Ramos (cell line): ENCODE measurements around the gene RAB40C.

ENCODE experiments used
- in situ Hi-C: fragments of 300-500 bp; cut with MboI; formaldehyde crosslinking; loops from one replicate; pipeline ENCODE4 v1.14.3; 2022; ENCODE audit warnings: low sequenced_read_pairs; ENCODE audit not compliant: unreplicated experiment

The RAB40C gene

DNA sequence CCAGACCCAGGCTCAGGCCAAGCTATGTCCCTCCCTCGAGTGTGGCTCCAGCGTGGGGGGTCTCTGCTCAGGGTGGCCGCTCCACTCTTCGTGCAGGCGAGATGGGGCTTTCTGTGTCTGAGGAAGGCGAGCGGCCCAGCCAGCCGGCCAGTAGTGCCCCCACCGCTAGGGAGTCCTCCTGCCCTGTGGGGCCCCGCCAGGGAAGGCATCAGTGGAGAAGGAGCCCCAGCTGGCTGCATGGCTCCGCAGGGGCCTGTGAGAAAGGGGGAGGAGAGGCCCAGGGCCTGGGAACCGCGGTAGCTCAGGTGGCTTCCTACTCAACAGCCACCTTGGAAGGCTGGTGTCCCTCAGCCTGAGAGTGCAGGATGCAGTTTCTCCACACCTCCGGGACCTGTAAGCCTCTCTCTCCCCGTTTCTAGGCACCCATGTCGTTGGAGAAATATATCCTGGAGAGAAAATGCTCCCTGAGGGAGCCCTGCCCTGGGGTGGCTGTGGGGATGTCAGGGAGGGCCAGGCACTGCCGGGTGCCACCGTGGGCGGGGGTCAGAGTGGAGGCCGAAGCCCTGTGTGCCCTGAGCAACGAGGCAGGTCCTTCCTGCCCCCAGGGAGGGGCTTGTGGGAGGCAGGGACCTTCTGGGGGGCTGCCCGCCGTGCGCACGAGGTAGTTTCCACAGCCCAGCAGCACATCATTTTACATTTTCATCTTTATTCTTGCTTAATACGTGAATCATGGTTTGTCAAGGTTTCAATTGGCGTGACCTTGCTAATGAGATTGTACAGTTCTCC, 16.8 kb upstream of the RAB40C start:
- in situ Hi-C loops, result no loop called here

DNA sequence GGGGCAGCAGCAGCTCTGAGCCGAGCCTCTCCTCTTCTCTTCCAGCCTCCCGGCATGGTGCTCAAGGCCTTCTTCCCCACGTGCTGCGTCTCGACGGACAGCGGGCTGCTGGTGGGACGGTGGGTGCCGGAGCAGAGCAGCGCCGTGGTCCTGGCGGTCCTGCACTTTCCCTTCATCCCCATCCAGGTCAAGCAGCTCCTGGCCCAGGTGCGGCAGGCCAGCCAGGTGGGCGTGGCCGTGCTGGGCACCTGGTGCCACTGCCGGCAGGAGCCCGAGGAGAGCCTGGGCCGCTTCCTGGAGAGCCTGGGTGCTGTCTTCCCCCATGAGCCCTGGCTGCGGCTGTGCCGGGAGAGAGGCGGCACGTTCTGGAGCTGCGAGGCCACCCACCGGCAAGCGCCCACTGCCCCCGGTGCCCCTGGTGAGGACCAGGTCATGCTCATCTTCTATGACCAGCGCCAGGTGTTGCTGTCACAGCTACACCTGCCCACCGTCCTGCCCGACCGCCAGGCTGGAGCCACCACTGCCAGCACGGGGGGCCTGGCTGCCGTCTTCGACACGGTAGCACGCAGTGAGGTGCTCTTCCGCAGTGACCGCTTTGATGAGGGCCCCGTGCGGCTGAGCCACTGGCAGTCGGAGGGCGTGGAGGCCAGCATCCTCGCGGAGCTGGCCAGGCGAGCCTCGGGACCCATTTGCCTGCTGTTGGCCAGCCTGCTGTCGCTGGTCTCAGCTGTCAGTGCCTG, 15.7 kb upstream of the RAB40C start:
- in situ Hi-C loops, result no loop called here

GRCh38 chr16:575354-576196, 14.3 kb upstream of the RAB40C start:
- in situ Hi-C loops, result no loop called here

- in situ Hi-C loops, result no loop called here
Measured at GRCh38 chr16:576197-576822, 13.6 kb upstream of the RAB40C start.

DNA sequence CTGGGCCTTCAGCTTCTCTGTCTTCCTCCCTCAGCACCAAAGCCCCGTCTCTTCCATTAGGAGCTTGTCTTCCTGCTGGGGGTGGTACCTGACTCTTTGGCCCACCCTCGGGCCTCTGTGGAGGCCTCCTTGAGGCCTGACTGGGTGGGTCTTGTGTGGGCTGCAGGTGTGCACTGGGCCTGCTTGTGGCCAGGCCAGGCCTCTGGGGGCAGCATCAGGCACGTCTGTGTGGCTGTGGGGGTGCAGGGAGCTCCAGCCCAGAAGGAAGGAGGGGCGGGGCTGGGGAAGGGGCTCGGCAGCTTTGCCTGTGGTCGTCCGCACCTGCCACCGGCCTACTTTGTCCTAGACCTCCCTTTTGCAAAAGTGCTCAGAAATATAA, 13.1 kb upstream of the RAB40C start:
- in situ Hi-C loops, result no loop called here

- in situ Hi-C loops, result no loop called here
Measured at GRCh38 chr16:577796-578195, 12.1 kb upstream of the RAB40C start.

DNA sequence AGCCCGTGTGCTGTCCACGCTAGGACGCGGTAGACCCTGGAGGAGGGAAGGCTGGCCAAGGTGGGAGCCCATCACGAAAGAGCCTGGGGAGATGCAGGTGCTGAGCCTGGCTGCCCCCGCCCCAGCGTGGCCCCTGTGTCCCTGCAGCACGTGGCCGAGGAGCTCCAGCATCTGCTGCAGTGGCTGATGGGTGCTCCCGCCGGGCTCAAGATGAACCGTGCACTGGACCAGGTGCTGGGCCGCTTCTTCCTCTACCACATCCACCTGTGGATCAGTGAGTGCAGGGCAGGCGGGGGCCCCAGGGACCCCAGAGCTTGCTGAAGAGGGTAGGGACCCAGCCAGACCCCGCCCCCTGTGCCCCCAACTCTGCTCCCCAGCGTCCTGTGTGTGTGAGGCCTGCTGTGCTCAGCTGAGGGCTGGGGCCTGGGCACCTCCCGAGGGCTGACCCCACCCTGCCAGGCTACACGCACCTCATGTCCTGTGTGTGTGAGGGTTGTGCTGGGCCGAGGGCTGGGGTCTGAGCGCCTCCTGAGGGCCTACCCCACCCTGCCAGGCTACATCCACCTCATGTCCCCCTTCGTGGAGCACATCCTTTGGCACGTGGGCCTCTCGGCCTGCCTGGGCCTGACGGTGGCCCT, 11.5 kb upstream of the RAB40C start:
- in situ Hi-C loops, result no loop called here

DNA sequence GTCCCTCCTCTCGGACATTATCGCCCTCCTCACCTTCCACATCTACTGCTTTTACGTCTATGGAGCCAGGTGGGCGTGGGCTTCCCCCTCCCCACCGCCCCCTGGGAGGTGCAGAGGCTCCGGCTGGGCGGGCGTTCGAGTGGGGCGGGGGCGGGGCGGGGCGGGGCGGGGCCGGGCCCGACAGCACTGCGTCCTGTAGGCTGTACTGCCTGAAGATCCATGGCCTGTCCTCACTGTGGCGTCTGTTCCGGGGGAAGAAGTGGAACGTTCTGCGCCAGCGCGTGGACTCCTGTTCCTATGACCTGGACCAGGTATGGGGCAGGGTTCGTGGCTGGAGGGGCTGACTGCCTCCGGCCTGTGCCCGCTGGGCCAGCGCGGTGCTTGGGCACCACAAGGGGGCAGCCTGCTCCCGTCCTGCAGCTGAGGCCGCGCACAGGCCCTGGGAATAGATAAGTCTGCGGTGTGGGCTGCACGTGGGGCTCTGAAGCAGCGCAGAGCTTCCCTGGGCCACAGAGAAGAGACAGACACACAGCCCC, 10.9 kb upstream of the RAB40C start:
- in situ Hi-C loops, result no loop called here

GRCh38 chr16:580141-580945, 9.5 kb upstream of the RAB40C start:
- in situ Hi-C loops, result no loop called here

- in situ Hi-C loops, result no loop called here
Measured at GRCh38 chr16:580946-581498, 8.8 kb upstream of the RAB40C start.

DNA sequence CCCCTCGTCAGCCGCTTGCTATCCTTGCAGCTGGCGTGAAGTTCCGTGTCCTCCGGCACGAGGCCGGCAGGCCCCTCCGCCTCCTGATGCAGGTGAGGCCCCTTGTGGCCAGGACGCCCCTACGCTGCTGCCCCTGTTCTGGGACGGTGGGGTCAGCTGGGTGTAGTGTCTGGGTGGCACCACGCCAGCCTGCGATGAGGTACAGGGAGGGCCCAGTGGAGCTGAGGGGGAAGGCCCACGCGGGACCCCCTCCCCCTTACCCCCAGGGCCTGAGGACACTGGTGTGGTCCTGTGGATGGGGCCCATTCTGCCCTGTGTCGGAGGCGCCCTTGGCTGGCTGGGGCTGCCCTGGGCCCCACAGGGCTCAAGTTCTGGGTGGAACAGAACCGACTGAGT, 7.7 kb upstream of the RAB40C start:
- in situ Hi-C loops, result no loop called here

- in situ Hi-C loops, result no loop called here
Measured at GRCh38 chr16:582614-583331, 7.1 kb upstream of the RAB40C start.

DNA sequence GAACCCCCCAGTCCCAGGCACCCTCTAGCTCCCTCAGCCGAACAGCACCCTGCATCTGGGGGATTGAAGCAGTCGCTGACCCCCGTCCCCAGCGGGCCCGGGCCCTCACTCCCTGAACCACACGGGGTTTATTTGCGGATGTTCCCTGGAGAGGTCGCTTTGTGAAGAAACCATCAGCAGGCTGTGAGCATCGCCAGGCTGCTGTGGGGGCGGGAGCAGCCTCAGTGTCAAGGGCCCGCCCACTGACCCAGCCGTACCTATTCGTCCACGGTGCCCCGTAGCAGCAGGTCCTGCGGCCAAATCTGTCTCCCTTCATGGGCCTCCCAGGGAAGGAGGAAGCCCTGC, 6.4 kb upstream of the RAB40C start:
- in situ Hi-C loops, result no loop called here

DNA sequence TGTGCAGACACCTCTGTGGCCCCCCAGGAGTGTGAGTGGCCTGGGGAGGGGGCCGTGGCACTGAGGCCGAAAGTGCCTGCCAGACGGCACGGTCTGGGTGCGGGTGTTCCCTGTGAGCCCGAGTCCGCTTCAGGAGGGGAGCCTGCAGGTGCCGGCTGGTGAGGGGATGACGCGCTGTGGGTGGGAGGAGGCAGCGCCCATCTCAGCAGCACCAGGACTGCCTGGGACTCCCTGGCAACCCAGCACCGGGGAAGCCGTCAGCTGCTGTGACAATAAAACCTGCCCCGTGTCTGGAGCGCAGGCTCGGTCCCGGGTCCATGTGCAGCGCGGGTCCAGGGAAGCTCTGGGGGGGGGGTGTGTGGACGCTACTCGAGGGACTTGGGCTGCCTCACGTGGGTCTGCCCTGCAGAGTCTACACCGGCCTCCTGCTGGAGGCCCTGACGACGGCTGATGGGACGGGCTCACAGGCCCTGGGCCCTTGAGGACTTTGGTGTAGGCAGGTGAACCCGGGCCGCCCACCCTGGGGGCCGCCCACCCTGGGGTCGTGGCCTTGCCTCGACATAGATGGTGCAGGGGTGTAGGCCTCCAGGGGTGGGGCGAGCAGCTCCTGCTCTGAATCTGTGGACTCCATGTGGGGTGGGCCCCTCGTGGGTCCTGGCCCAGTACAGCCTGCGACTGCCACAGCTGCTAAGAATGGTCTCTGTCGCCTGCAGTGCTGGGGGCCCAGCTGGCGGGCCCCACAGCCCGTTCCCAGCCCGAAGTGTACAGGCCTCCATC, 5.9 kb upstream of the RAB40C start:
- in situ Hi-C loops, result no loop called here

- in situ Hi-C loops, result no loop called here
Measured at GRCh38 chr16:585351-585750, 4.5 kb upstream of the RAB40C start.

- in situ Hi-C loops, result no loop called here
Measured at GRCh38 chr16:586047-586644, 3.7 kb upstream of the RAB40C start.
